Endothelial cell (in vitro differentiated cells): ENCODE results near the gene DPP9. TPM values are rescaled to one million over a fixed set of nuclear protein-coding genes. Genes with fewer than 3 reads are reported as not detected.

Source experiments
- DNase-seq: peaks from one replicate; pipeline ENCODE4 v3.0.0; 2021; ENCODE audit warnings: low spot score
- H3K27ac Mint-ChIP-seq: one replicate; pipeline ENCODE4 v1.8.0; 2021; ENCODE audit warnings: mixed read lengths, inconsistent platforms; ENCODE audit not compliant: unreplicated experiment
- H3K27me3 Mint-ChIP-seq: one replicate; pipeline ENCODE4 v1.8.0; 2021; ENCODE audit warnings: mild to moderate bottlenecking, moderate library complexity, mixed read lengths, inconsistent platforms; ENCODE audit not compliant: unreplicated experiment
- H3K36me3 Mint-ChIP-seq: one replicate; pipeline ENCODE4 v1.8.0; 2021; ENCODE audit warnings: mild to moderate bottlenecking, low read depth, mixed read lengths, inconsistent platforms; ENCODE audit not compliant: unreplicated experiment
- H3K4me1 Mint-ChIP-seq: one replicate; pipeline ENCODE4 v1.8.0; 2021; ENCODE audit warnings: mild to moderate bottlenecking, mixed read lengths, inconsistent platforms; ENCODE audit not compliant: unreplicated experiment
- H3K4me3 Mint-ChIP-seq: one replicate; pipeline ENCODE4 v1.8.0; 2021; ENCODE audit warnings: mild to moderate bottlenecking, mixed read lengths, inconsistent platforms; ENCODE audit not compliant: unreplicated experiment
- H3K9me3 Mint-ChIP-seq: one replicate; pipeline ENCODE4 v1.8.0; 2021; ENCODE audit warnings: mixed read lengths, inconsistent platforms; ENCODE audit not compliant: unreplicated experiment
- CTCF ChIP-seq: fragments of 200-600 bp; sonication (generic); IDR thresholded peaks from one replicate; pipeline ENCODE4 v1.5.0; 2021; ENCODE audit warnings: antibody characterized with exemption; ENCODE audit not compliant: unreplicated experiment
- total RNA-seq: library from RNA; stranded (reverse); fragmentation: NEBNext Ultra II Directional; extraction: Animal tissue kit (Norgen Biotek cat#: 25700); gene quantifications from one replicate; pipeline ENCODE4 v1.2.1, GENCODE V29; 2021; ENCODE audit not compliant: unreplicated experiment

DPP9 gene
- total RNA-seq, 1 donor from 2014 or later: 63.3 TPM

GRCh38 chr19:4676955-4677731 lies 46.5 kb downstream of the DPP9 start:
- H3K27ac Mint-ChIP-seq: no peak overlapping the region
- peak; percentile 56 for TF ChIP-seq CTCF
- no peaks in the 10 kb centered on the region for H3K4me1 Mint-ChIP-seq
- peak; percentile 71 for DNase-seq
- H3K27me3 Mint-ChIP-seq: peaks cover 3% of the 10 kb centered on the region
- H3K9me3 Mint-ChIP-seq: no peaks in the 10 kb centered on the region
- no peak overlapping the region for H3K4me3 Mint-ChIP-seq
- peaks cover 5% of the 10 kb centered on the region for H3K36me3 Mint-ChIP-seq

GRCh38 chr19:4675346-4675745 lies 48.3 kb downstream of the DPP9 start:
- Mint-ChIP-seq H3K4me3 (no peak overlapping the region), H3K27ac (no peak overlapping the region), H3K36me3 (no peaks in the 10 kb centered on the region), H3K9me3 (no peaks in the 10 kb centered on the region), H3K27me3 (peaks cover 4% of the 10 kb centered on the region), H3K4me1 (no peaks in the 10 kb centered on the region)
- TF ChIP-seq CTCF: no peak
- no peak for DNase-seq

- no peak overlapping the region for H3K27ac Mint-ChIP-seq
- H3K9me3 Mint-ChIP-seq: no peaks in the 10 kb centered on the region
- H3K27me3 Mint-ChIP-seq: peaks cover 10% of the 10 kb centered on the region
- TF ChIP-seq CTCF: no peak
- peaks cover 4% of the 10 kb centered on the region for H3K4me1 Mint-ChIP-seq
- H3K36me3 Mint-ChIP-seq: peaks cover 6% of the 10 kb centered on the region
- DNase-seq: no peak
- no peak overlapping the region for H3K4me3 Mint-ChIP-seq
Measured at GRCh38 chr19:4673726-4674125, 49.9 kb downstream of the DPP9 start.

- Mint-ChIP-seq H3K4me3 (no peak overlapping the region), H3K9me3 (no peaks in the 10 kb centered on the region), H3K36me3 (peaks cover 9% of the 10 kb centered on the region), H3K27me3 (peaks cover 10% of the 10 kb centered on the region), H3K4me1 (peaks cover 8% of the 10 kb centered on the region), H3K27ac (peak overlapping the region; percentile 30)
- no peak for DNase-seq
- no peak for TF ChIP-seq CTCF
Measured at GRCh38 chr19:4673216-4673615, 50.4 kb downstream of the DPP9 start.

GRCh38 chr19:4671185-4671851 lies 52.3 kb downstream of the DPP9 start:
- peaks cover 10% of the 10 kb centered on the region for H3K27me3 Mint-ChIP-seq
- no peak overlapping the region for H3K27ac Mint-ChIP-seq
- TF ChIP-seq CTCF: no peak
- peaks cover 11% of the 10 kb centered on the region for H3K36me3 Mint-ChIP-seq
- H3K4me1 Mint-ChIP-seq: peaks cover 10% of the 10 kb centered on the region
- peak overlapping the region; percentile 82 for H3K4me3 Mint-ChIP-seq
- no peaks in the 10 kb centered on the region for H3K9me3 Mint-ChIP-seq
- DNase-seq: no peak
